Smooth muscle cell (in vitro differentiated cells): ENCODE results near the gene RAB39A. TPM values are rescaled to one million over a fixed set of nuclear protein-coding genes. Genes with fewer than 3 reads are reported as not detected.

Experiments used
- DNase-seq: peaks from one replicate; lab custom pipeline; 2025; ENCODE audit not compliant: unreplicated experiment; lab: John Stamatoyannopoulos, UW
- H2AFZ ChIP-seq: fragments of 200-600 bp; sonication (generic); 2 replicates; pipeline ENCODE4 v1.6.0; 2016; ENCODE audit warnings: antibody characterized with exemption, low read depth, mild to moderate bottlenecking
- H3F3A ChIP-seq: fragments of 200-600 bp; sonication (generic); 2 replicates; pipeline ENCODE4 v1.6.0; 2017; ENCODE audit warnings: antibody characterized with exemption, low read depth
- H3K27ac ChIP-seq: fragments of 200-600 bp; sonication (generic); 2 replicates; pipeline ENCODE4 v1.5.1; 2016; ENCODE audit warnings: low read depth, mild to moderate bottlenecking
- H3K27me3 ChIP-seq: fragments of 200-600 bp; sonication (generic); 2 replicates; pipeline ENCODE4 v1.6.1; 2016; ENCODE audit warnings: low read depth, mild to moderate bottlenecking
- H3K36me3 ChIP-seq: fragments of 200-600 bp; sonication (generic); 2 replicates; pipeline ENCODE4 v1.5.1; 2016; ENCODE audit warnings: low read depth
- H3K4me1 ChIP-seq: fragments of 200-600 bp; sonication (generic); 2 replicates; pipeline ENCODE4 v1.5.1; 2016; ENCODE audit warnings: low read depth
- H3K4me2 ChIP-seq: fragments of 200-600 bp; sonication (generic); 2 replicates; pipeline ENCODE4 v1.6.0; 2016; ENCODE audit warnings: mild to moderate bottlenecking
- H3K4me3 ChIP-seq: fragments of 200-600 bp; sonication (generic); 2 replicates; pipeline ENCODE4 v1.5.1; 2016; ENCODE audit warnings: mild to moderate bottlenecking
- H3K79me2 ChIP-seq: fragments of 200-600 bp; sonication (generic); 2 replicates; pipeline ENCODE4 v1.6.0; 2016; ENCODE audit warnings: low read depth, mild to moderate bottlenecking
- H3K9ac ChIP-seq: fragments of 200-600 bp; sonication (generic); 2 replicates; pipeline ENCODE4 v1.6.0; 2016; ENCODE audit warnings: low read depth
- H3K9me3 ChIP-seq: fragments of 200-600 bp; sonication (generic); replicated peaks from 2 replicates; pipeline ENCODE4 v1.5.1; 2016; ENCODE audit warnings: low read depth
- H4K20me1 ChIP-seq: fragments of 200-600 bp; sonication (generic); 2 replicates; pipeline ENCODE4 v1.6.0; 2016; ENCODE audit warnings: low read depth
- WGBS: methylation state at CpG from one replicate; pipeline ENCODE4 v1.1.7; 2016; ENCODE audit warnings: low lambda C conversion rate; 5-methylcytosine and 5-hydroxymethylcytosine counted together
- polyA plus RNA-seq: library from polyadenylated mRNA; unstranded; fragments of >200 nt; fragmentation: Nextera tagmentation; extraction: Ambion mirVana; gene quantifications from 2 replicates; pipeline ENCODE4 v1.2.1, GENCODE V29; 2016
- total RNA-seq: library from RNA; depleted of rRNA; stranded (reverse); fragments of >200 nt; gene quantifications from 2 replicates; pipeline ENCODE4 v1.2.3, GENCODE V29; 2014
- TF ChIP-seq, protein P1 (sequence below): fragments of 200-600 bp; sonication (generic); IDR thresholded peaks from 2 replicates; pipeline ENCODE4 v1.5.1; 2017; ENCODE audit warnings: borderline replicate concordance, mild to moderate bottlenecking, antibody characterized with exemption; ENCODE audit not compliant: insufficient read depth, poor library complexity, severe bottlenecking

RAB39A gene
- total and polyA plus RNA-seq, 2 experiments from 2014 or later, result not detected

DNA sequence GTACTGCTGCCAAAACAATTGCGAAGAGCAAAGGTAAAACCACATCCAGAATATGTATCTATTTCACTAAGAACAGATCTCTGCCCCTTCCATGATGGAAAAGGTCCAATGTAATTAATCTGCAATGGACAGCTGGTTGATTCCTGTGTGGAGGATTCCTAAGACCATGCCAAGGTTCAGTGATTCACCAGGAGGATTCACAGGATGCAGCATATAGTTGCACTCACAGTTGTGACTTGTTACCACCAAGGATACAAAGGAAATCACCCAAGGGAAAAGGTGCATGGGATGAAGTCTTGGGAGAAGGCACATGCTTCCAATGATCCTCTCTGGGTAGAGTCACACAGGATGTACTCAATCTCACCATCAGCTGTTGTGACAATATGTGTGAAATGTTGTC, 45.4 kb downstream of the RAB39A start:
- TF ChIP-seq, protein P1, sequence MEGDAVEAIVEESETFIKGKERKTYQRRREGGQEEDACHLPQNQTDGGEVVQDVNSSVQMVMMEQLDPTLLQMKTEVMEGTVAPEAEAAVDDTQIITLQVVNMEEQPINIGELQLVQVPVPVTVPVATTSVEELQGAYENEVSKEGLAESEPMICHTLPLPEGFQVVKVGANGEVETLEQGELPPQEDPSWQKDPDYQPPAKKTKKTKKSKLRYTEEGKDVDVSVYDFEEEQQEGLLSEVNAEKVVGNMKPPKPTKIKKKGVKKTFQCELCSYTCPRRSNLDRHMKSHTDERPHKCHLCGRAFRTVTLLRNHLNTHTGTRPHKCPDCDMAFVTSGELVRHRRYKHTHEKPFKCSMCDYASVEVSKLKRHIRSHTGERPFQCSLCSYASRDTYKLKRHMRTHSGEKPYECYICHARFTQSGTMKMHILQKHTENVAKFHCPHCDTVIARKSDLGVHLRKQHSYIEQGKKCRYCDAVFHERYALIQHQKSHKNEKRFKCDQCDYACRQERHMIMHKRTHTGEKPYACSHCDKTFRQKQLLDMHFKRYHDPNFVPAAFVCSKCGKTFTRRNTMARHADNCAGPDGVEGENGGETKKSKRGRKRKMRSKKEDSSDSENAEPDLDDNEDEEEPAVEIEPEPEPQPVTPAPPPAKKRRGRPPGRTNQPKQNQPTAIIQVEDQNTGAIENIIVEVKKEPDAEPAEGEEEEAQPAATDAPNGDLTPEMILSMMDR, result no peak
- 93% methylated on average over 1 of the region's 1 CpG for WGBS
- H3K9me3 ChIP-seq, result no peaks in the 10 kb centered on the region

DNA sequence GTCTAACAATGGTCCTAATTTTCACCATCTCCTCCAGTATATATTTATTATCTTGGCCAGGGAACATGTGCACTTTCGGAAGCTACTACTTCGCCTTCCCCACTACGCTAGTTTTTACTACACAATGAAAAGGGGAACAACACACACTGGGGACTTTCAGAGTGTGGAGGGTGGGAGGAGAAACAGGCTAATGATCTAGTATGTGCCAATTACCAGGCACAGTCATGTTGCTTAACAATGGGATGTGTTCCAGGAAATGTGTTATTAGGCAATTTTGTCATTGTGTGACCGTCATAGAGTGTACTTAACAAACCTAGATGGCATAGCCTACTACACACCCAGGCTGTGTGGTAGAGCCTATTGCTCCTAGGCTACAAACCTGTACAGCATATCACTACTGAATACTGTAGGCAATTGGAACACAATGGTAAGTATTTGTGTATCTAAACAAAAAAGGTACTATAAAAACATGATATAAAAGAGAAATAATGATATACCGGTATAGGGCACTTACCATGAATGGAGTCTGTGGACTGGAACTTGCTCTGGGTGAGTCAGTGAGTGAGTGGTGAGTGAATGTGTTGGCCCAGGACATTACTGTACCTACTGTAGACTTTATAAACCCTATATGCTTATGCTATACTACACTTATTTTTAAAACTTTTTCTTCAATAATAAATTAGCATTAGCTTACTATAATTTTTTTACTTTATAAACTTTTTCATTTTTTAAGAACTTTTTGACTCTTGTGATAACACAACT, 60.3 kb downstream of the RAB39A start:
- no peak overlapping the region for H3K4me2 ChIP-seq
- no peak overlapping the region for H3K4me3 ChIP-seq
- no peaks in the 10 kb centered on the region for H3K79me2 ChIP-seq
- H3K36me3 ChIP-seq, result no peaks in the 10 kb centered on the region
- no peak overlapping the region for H3K27ac ChIP-seq
- no peaks in the 10 kb centered on the region for H4K20me1 ChIP-seq
- no peaks in the 10 kb centered on the region for H3K4me1 ChIP-seq
- H2AFZ ChIP-seq, result no peak overlapping the region
- H3K27me3 ChIP-seq, result no peaks in the 10 kb centered on the region
- 88% methylated on average over 5 of the region's 5 CpGs for WGBS
- no peaks in the 10 kb centered on the region for H3K9me3 ChIP-seq
- no peaks in the 10 kb centered on the region for H3F3A ChIP-seq
- no peak overlapping the region for H3K9ac ChIP-seq
- TF ChIP-seq, protein P1, result no peak
- no peak for DNase-seq

More for the DNA sequence above, 45.4 kb downstream of the RAB39A start:
- no peak overlapping the region for H3K27ac ChIP-seq
- no peak overlapping the region for H3K4me3 ChIP-seq
- no peaks in the 10 kb centered on the region for H3F3A ChIP-seq
- no peaks in the 10 kb centered on the region for H3K79me2 ChIP-seq
- no peak overlapping the region for H2AFZ ChIP-seq
- H3K9ac ChIP-seq, result no peak overlapping the region
- no peaks in the 10 kb centered on the region for H3K27me3 ChIP-seq
- no peaks in the 10 kb centered on the region for H3K36me3 ChIP-seq
- H3K4me1 ChIP-seq, result no peaks in the 10 kb centered on the region
- H3K4me2 ChIP-seq, result no peak overlapping the region
- DNase-seq, result no peak
- H4K20me1 ChIP-seq, result no peaks in the 10 kb centered on the region

DNA sequence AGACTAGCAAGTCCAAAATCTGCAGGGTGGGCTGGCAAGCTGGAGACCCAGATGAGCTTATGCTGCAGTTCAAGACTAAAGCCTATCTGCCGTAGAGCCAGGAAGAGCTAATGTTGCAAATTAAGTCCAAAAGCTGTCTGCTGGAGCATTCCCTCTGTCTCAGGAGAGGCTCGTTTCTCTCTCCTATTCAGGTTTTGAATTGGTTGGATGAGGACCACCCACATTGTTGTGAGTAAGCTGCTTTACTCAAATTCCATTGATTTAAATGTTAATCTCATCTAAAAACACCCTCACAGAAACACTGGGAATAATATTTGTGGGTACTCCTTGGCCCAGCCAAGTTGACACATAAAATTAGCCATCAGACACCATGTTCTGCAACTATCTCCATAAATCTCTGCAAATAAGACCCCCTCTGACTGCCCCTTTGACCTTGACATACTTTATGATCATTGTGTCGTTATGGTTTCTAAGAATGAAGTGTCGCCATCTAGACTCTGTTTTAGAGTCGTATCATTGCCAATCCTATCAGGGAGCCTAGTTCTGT, 63.7 kb downstream of the RAB39A start:
- 82% methylated on average over 5 of the region's 5 CpGs for WGBS

More for the DNA sequence above, 63.7 kb downstream of the RAB39A start:
- H3K4me1 ChIP-seq, result no peaks in the 10 kb centered on the region
- H2AFZ ChIP-seq, result no peak overlapping the region
- H3F3A ChIP-seq, result no peaks in the 10 kb centered on the region
- no peak overlapping the region for H3K9ac ChIP-seq
- no peaks in the 10 kb centered on the region for H3K27me3 ChIP-seq
- no peak for DNase-seq
- TF ChIP-seq, protein P1, result no peak
- H3K9me3 ChIP-seq, result no peaks in the 10 kb centered on the region
- H3K4me2 ChIP-seq, result no peak overlapping the region
- no peaks in the 10 kb centered on the region for H3K79me2 ChIP-seq
- no peak overlapping the region for H3K4me3 ChIP-seq
- no peak overlapping the region for H3K27ac ChIP-seq
- H3K36me3 ChIP-seq, result no peaks in the 10 kb centered on the region
- H4K20me1 ChIP-seq, result no peaks in the 10 kb centered on the region
